Renal cortex interstitium (tissue), 11 donors: ENCODE measurements around the gene KRTAP10-1. TPM values are rescaled to one million over a fixed set of nuclear protein-coding genes. Genes with fewer than 3 reads are reported as not detected.
"Not testable (repeated sequence)": the region's sequence is repeated elsewhere in the genome, so short reads cannot be mapped to it uniquely, and the experiment has no call there.

Experiments used
- DNase-seq, 11 donors: peaks; one replicate each; pipeline ENCODE4 v3.0.0-alpha.2; 2013; ENCODE audit warnings: low read depth in 9 of 11, low spot score in 4 of 11; ENCODE audit errors: extremely low read depth in 1 of 11
- polyA plus RNA-seq, 3 donors: library from polyadenylated mRNA; unstranded; fragments of 120-200 nt; gene quantifications; one replicate each; pipeline ENCODE4 v1.2.1, GENCODE V29; 2013; ENCODE audit not compliant: insufficient read length in 3 of 3

Gene KRTAP10-1
- polyA plus RNA-seq, 3 donors: not detected

GRCh38 chr21:44551340-44551961 is 11.5 kb upstream of the KRTAP10-1 start, which contains the start of gene KRTAP10-2:
KRTAP10-2 (minus strand) TSS chr21:44551505; CDS start chr21:44551458, 47 bp downstream.
- no peak for DNase-seq

GRCh38 chr21:44550807-44551206 is 10.8 kb upstream of the KRTAP10-1 start:
- DNase-seq: no peak

- DNase-seq: not testable (repeated sequence)
These were observed 10.3 kb upstream of the KRTAP10-1 start for GRCh38 chr21:44550285-44550684.

- DNase-seq: no peak
These were observed 9.7 kb upstream of the KRTAP10-1 start for GRCh38 chr21:44549525-44550211.

- DNase-seq: no peak
These were observed 8.9 kb upstream of the KRTAP10-1 start for GRCh38 chr21:44548922-44549321.

- no peak for DNase-seq
These were observed 8.4 kb upstream of the KRTAP10-1 start for GRCh38 chr21:44548381-44548780.

GRCh38 chr21:44547656-44548331 is 7.8 kb upstream of the KRTAP10-1 start:
- no peak for DNase-seq

GRCh38 chr21:44544566-44544965 is 4.6 kb upstream of the KRTAP10-1 start:
- DNase-seq: no peak

- no peak for DNase-seq
These were observed 2.7 kb upstream of the KRTAP10-1 start for GRCh38 chr21:44542716-44543115.

GRCh38 chr21:44540741-44541288 is 820 bp upstream of the KRTAP10-1 start:
- no peak for DNase-seq

- no peak for DNase-seq
These were observed 949 bp downstream of the KRTAP10-1 start for GRCh38 chr21:44539046-44539445.

- no peak for DNase-seq
These were observed 1.8 kb downstream of the KRTAP10-1 start for GRCh38 chr21:44537930-44538911.

GRCh38 chr21:44535963-44536362 is 4.0 kb downstream of the KRTAP10-1 start:
- DNase-seq: no peak

- no peak for DNase-seq
These were observed 5.3 kb downstream of the KRTAP10-1 start for GRCh38 chr21:44534688-44535087.

GRCh38 chr21:44533891-44534627 is 5.9 kb downstream of the KRTAP10-1 start:
- no peak for DNase-seq

- DNase-seq: no peak
These were observed 6.7 kb downstream of the KRTAP10-1 start for GRCh38 chr21:44533121-44533890.

- no peak for DNase-seq
These were observed 7.3 kb downstream of the KRTAP10-1 start for GRCh38 chr21:44532712-44533111.
